DND-41 (cell line): ENCODE data around the gene SCUBE2.

Experiments used
- ATAC-seq: fragments of 200-7000 bp; cut with Tn5 transposase; 3 replicates; pipeline ENCODE4 v1.9.1; 2021; ENCODE audit warnings: low read depth; ENCODE audit not compliant: insufficient read depth
- DNase-seq: peaks from one replicate; pipeline ENCODE4 v3.0.0-alpha.2; 2020
- H2AFZ ChIP-seq: 2 replicates; pipeline ENCODE4 v1.6.0; 2012; ENCODE audit warnings: low read depth, low read length
- H3K27ac ChIP-seq: 2 replicates; pipeline ENCODE4 v1.5.1; 2012; ENCODE audit warnings: low read length, inconsistent platforms
- H3K27me3 ChIP-seq: fragments of 200-600 bp; sonication (generic); 2 replicates; pipeline ENCODE4 v1.6.0; 2012; ENCODE audit warnings: low read length, mild to moderate bottlenecking, inconsistent platforms; ENCODE audit not compliant: insufficient read depth, poor library complexity
- H3K36me3 ChIP-seq: 2 replicates; pipeline ENCODE4 v1.5.1; 2012; ENCODE audit warnings: low read length, inconsistent platforms; ENCODE audit not compliant: insufficient read depth
- H3K4me1 ChIP-seq: 2 replicates; pipeline ENCODE4 v1.5.1; 2012; ENCODE audit warnings: mild to moderate bottlenecking, low read length; ENCODE audit not compliant: insufficient read depth
- H3K4me2 ChIP-seq: 2 replicates; pipeline ENCODE4 v1.6.0; 2012; ENCODE audit warnings: mild to moderate bottlenecking, moderate library complexity, low read length, inconsistent platforms; ENCODE audit not compliant: insufficient read depth
- H3K4me3 ChIP-seq, 2 experiments: fragments of 200-600 bp in 1 of 2; shearing (Covaris generic) in 1 of 2; 2 replicates each; pipeline ENCODE4 v1.5.1; 2012 to 2016; ENCODE audit warnings: inconsistent platforms in 2 of 2, low read length in 2 of 2, mild to moderate bottlenecking in 2 of 2, low read depth in 1 of 2, moderate library complexity in 1 of 2
- H3K79me2 ChIP-seq: 2 replicates; pipeline ENCODE4 v1.6.0; 2012; ENCODE audit warnings: low read length, inconsistent platforms; ENCODE audit not compliant: insufficient read depth
- H3K9ac ChIP-seq: 2 replicates; pipeline ENCODE4 v1.6.0; 2012; ENCODE audit warnings: low read depth, mild to moderate bottlenecking, inconsistent platforms, low read length, moderate library complexity
- H3K9me3 ChIP-seq: 2 replicates; pipeline ENCODE4 v1.5.1; 2012; ENCODE audit warnings: low read length, moderate library complexity, mild to moderate bottlenecking, inconsistent platforms; ENCODE audit not compliant: insufficient read depth, severe bottlenecking
- H4K20me1 ChIP-seq: 2 replicates; pipeline ENCODE4 v1.6.0; 2012; ENCODE audit warnings: low read length; ENCODE audit not compliant: insufficient read depth
- CTCF ChIP-seq: IDR thresholded peaks from 2 replicates; pipeline ENCODE4 v1.5.1; 2012; ENCODE audit warnings: borderline replicate concordance, low read length, moderate library complexity, mild to moderate bottlenecking; ENCODE audit not compliant: poor library complexity, severe bottlenecking; ENCODE audit errors: extremely low read depth
- EZH2 ChIP-seq: IDR thresholded peaks from 3 replicates; pipeline ENCODE4 v1.6.1; 2012; ENCODE audit warnings: borderline replicate concordance, low read depth, mild to moderate bottlenecking, moderate library complexity, low read length, inconsistent platforms; ENCODE audit not compliant: severe bottlenecking

SCUBE2 gene

GRCh38 chr11:9056467-9056866 is 34.9 kb downstream of the SCUBE2 start:
- no peaks in the 10 kb centered on the region for H3K79me2 ChIP-seq
- no peak overlapping the region for H3K4me2 ChIP-seq
- ATAC-seq (no peak), DNase-seq (no peak)
- peaks cover 2% of the 10 kb centered on the region for H3K27me3 ChIP-seq
- TF ChIP-seq EZH2 = no peak
- no peak for TF ChIP-seq CTCF
- H3K9ac ChIP-seq = no peak overlapping the region
- H4K20me1 ChIP-seq = no peaks in the 10 kb centered on the region
- no peaks in the 10 kb centered on the region for H3K4me1 ChIP-seq
- H3K4me3 ChIP-seq = no peak overlapping the region
- H3K9me3 ChIP-seq = no peaks in the 10 kb centered on the region
- no peak overlapping the region for H2AFZ ChIP-seq
- H3K27ac ChIP-seq = no peak overlapping the region
- H3K36me3 ChIP-seq = no peaks in the 10 kb centered on the region

GRCh38 chr11:9053316-9054035 is 37.9 kb downstream of the SCUBE2 start:
- Histone ChIP-seq H2AFZ (no peak overlapping the region), H3K4me2 (no peak overlapping the region), H3K9me3 (no peaks in the 10 kb centered on the region), H3K4me1 (no peaks in the 10 kb centered on the region), H3K4me3 (no peak overlapping the region), H3K79me2 (no peaks in the 10 kb centered on the region), H3K36me3 (no peaks in the 10 kb centered on the region), H3K27me3 (peaks cover 9% of the 10 kb centered on the region), H3K9ac (no peak overlapping the region), H4K20me1 (no peaks in the 10 kb centered on the region), H3K27ac (no peak overlapping the region)
- TF ChIP-seq CTCF (no peak), EZH2 (no peak)
- ATAC-seq (no peak), DNase-seq (no peak)

- Histone ChIP-seq H3K4me3 (no peak overlapping the region), H3K9me3 (no peaks in the 10 kb centered on the region), H3K27me3 (peaks cover 9% of the 10 kb centered on the region), H3K4me2 (no peak overlapping the region), H3K27ac (no peak overlapping the region), H3K79me2 (no peaks in the 10 kb centered on the region), H3K36me3 (no peaks in the 10 kb centered on the region), H2AFZ (no peak overlapping the region), H4K20me1 (no peaks in the 10 kb centered on the region), H3K4me1 (no peaks in the 10 kb centered on the region), H3K9ac (no peak overlapping the region)
- TF ChIP-seq CTCF (no peak), EZH2 (no peak)
- no peak for ATAC-seq
- DNase-seq = no peak
Observed at GRCh38 chr11:9052316-9052715, 39.1 kb downstream of the SCUBE2 start.

- Histone ChIP-seq H3K79me2 (no peaks in the 10 kb centered on the region), H3K9me3 (no peaks in the 10 kb centered on the region), H3K4me3 (no peak overlapping the region), H3K36me3 (no peaks in the 10 kb centered on the region), H3K4me2 (no peak overlapping the region), H3K4me1 (no peaks in the 10 kb centered on the region), H3K9ac (no peak overlapping the region), H3K27ac (no peak overlapping the region), H3K27me3 (peaks cover 7% of the 10 kb centered on the region), H4K20me1 (no peaks in the 10 kb centered on the region), H2AFZ (no peak overlapping the region)
- TF ChIP-seq CTCF (no peak), EZH2 (no peak)
- DNase-seq (no peak), ATAC-seq (no peak)
Observed at GRCh38 chr11:9049959-9050358, 41.4 kb downstream of the SCUBE2 start.
